Panc1 (cell line): ENCODE data around the gene SLCO2A1. TPM values are rescaled to one million over a fixed set of nuclear protein-coding genes. Genes with fewer than 3 reads are reported as not detected.

ENCODE experiments used
- ATAC-seq: fragments of 200-7000 bp; cut with Tn5 transposase; 2 replicates; pipeline ENCODE4 v1.9.1; 2020; ENCODE audit warnings: mild to moderate bottlenecking, moderate library complexity
- BruUV-seq: library from RNA; stranded (reverse); fragments of 400-500 nt; replicated peaks from 2 replicates; lab custom pipeline; 2021; lab: Mats Ljungman, UMichigan
- CTCF ChIA-PET: fragments of 300-600 bp; sonication (Branson Sonifier 250); formaldehyde crosslinking; loops from one replicate; lab custom pipeline; 2022; ENCODE audit warnings: antibody characterized with exemption; lab: Charles Lee
- POLR2A ChIA-PET: fragments of 300-600 bp; sonication (Branson Sonifier 250); formaldehyde crosslinking; loops from one replicate; lab custom pipeline; 2022; ENCODE audit warnings: antibody characterized with exemption; lab: Charles Lee
- DNase-seq: peaks from one replicate; pipeline ENCODE4 v3.0.0-alpha.2; 2010; ENCODE audit warnings: low read depth, low spot score
- H3K27ac ChIP-seq: 2 replicates; pipeline ENCODE4 v1.5.1; 2011; ENCODE audit warnings: mild to moderate bottlenecking, low read length, inconsistent platforms
- H3K27me3 ChIP-seq: fragments of 200-500 bp; sonication (Bioruptor generic); 2 replicates; pipeline ENCODE4 v1.6.0; 2014; ENCODE audit warnings: low read length, inconsistent platforms; ENCODE audit not compliant: control insufficient read depth, insufficient read depth
- H3K36me3 ChIP-seq: fragments of 200-500 bp; sonication (Bioruptor generic); 2 replicates; pipeline ENCODE4 v1.5.1; 2014; ENCODE audit warnings: inconsistent platforms, mild to moderate bottlenecking, low read length, moderate library complexity; ENCODE audit not compliant: control insufficient read depth, insufficient read depth
- H3K4me1 ChIP-seq: 2 replicates; pipeline ENCODE4 v1.5.1; 2011; ENCODE audit warnings: inconsistent platforms, mild to moderate bottlenecking, low read length, moderate library complexity; ENCODE audit not compliant: control insufficient read depth, insufficient read depth
- H3K4me3 ChIP-seq, 2 experiments: 2 replicates each; pipeline ENCODE4 v1.5.1; 2011 to 2012; ENCODE audit warnings: low read depth in 2 of 2, low read length in 2 of 2, mild to moderate bottlenecking in 2 of 2, inconsistent platforms in 1 of 2, moderate library complexity in 1 of 2
- H3K9me3 ChIP-seq: fragments of 200-500 bp; sonication (Bioruptor generic); 2 replicates; pipeline ENCODE4 v1.5.1; 2014; ENCODE audit warnings: low read depth, mild to moderate bottlenecking, inconsistent platforms, low read length, moderate library complexity; ENCODE audit not compliant: control insufficient read depth, insufficient read depth
- POLR2AphosphoS5 ChIP-seq: IDR thresholded peaks from 2 replicates; pipeline ENCODE4 v1.6.1; 2012; ENCODE audit warnings: mild to moderate bottlenecking, low read depth, low read length, moderate library complexity
- SIN3A ChIP-seq: IDR thresholded peaks from 2 replicates; pipeline ENCODE4 v1.6.1; 2012; ENCODE audit warnings: low read depth, mild to moderate bottlenecking, low read length, moderate library complexity, borderline replicate concordance; ENCODE audit not compliant: insufficient read depth
- TCF7L2 ChIP-seq: IDR thresholded peaks from 2 replicates; pipeline ENCODE4 v1.6.1; 2011; ENCODE audit warnings: mild to moderate bottlenecking, low read depth, low read length, inconsistent platforms
- in situ Hi-C: cut with HindIII; loops from 2 replicates; pipeline ENCODE4 v1.10.0; 2016; ENCODE audit warnings: low sequenced_read_pairs, low pct_unique_long_range_greater_than_20kb
- intact Hi-C: fragments of 100-400 bp; cut with micrococcal nuclease; formaldehyde crosslinking; loops from one replicate; pipeline ENCODE4 v1.10.0; 2022; ENCODE audit not compliant: unreplicated experiment
- total RNA-seq: library from RNA; stranded (reverse); gene quantifications from one replicate; pipeline ENCODE4 v1.2.1, GENCODE V29; 2021; ENCODE audit not compliant: unreplicated experiment
- TF ChIP-seq, protein P1 (sequence below): fragments of 450-650 bp; IDR thresholded peaks from 2 replicates; pipeline ENCODE4 v1.5.1; 2017; ENCODE audit warnings: mild to moderate bottlenecking
- TF ChIP-seq, protein P2 (sequence below), 2 experiments: IDR thresholded peaks; 2 replicates each; pipeline ENCODE4 v1.6.1; 2011 to 2012; ENCODE audit warnings: low read depth in 2 of 2, control low read depth in 1 of 2, low read length in 1 of 2, mild to moderate bottlenecking in 1 of 2, moderate library complexity in 1 of 2; ENCODE audit not compliant: insufficient read depth in 1 of 2

The SLCO2A1 gene
- total RNA-seq, 1 experiment from 2014 or later = 0.62 TPM

DNA sequence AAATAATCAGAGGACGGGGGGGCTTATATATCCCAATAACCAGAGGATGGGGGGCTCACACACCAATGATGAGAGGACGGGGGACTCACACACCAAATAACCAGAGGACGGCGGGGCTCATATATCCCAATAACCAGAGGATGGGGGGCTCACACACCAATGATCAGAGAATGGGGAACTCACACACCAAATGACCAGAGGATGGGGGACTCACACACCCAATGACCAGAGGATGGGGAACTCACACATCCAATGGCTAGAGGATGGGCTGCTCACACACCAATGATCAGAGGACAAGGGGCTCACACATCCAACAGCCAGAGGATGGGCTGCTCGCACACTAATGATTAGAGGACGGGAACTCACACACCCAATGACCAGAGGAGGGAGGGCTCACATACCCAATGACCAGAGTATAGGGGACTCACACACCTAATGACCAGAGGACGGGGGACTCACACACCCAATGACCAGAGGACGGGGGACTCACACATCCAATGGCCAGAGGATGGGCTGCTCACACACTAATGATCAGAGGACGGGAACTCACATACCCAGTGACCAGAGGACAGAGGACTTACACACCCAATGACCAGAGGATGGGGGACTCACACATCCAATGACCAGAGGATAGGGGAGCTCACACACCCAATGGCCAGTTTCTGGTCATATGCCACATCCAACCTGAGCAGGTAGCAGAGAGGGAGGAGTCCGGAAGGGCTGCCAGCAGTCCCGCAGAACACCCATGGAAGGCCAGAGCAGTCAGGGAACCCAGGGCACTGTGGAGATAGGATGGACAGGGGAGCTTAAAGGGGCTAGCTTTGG lies 144.6 kb downstream of the SLCO2A1 start:
- TF ChIP-seq TCF7L2 (no peak), POLR2AphosphoS5 (no peak), SIN3A (no peak)
- TF ChIP-seq, protein P1, sequence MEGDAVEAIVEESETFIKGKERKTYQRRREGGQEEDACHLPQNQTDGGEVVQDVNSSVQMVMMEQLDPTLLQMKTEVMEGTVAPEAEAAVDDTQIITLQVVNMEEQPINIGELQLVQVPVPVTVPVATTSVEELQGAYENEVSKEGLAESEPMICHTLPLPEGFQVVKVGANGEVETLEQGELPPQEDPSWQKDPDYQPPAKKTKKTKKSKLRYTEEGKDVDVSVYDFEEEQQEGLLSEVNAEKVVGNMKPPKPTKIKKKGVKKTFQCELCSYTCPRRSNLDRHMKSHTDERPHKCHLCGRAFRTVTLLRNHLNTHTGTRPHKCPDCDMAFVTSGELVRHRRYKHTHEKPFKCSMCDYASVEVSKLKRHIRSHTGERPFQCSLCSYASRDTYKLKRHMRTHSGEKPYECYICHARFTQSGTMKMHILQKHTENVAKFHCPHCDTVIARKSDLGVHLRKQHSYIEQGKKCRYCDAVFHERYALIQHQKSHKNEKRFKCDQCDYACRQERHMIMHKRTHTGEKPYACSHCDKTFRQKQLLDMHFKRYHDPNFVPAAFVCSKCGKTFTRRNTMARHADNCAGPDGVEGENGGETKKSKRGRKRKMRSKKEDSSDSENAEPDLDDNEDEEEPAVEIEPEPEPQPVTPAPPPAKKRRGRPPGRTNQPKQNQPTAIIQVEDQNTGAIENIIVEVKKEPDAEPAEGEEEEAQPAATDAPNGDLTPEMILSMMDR = no peak
- TF ChIP-seq, protein P2, sequence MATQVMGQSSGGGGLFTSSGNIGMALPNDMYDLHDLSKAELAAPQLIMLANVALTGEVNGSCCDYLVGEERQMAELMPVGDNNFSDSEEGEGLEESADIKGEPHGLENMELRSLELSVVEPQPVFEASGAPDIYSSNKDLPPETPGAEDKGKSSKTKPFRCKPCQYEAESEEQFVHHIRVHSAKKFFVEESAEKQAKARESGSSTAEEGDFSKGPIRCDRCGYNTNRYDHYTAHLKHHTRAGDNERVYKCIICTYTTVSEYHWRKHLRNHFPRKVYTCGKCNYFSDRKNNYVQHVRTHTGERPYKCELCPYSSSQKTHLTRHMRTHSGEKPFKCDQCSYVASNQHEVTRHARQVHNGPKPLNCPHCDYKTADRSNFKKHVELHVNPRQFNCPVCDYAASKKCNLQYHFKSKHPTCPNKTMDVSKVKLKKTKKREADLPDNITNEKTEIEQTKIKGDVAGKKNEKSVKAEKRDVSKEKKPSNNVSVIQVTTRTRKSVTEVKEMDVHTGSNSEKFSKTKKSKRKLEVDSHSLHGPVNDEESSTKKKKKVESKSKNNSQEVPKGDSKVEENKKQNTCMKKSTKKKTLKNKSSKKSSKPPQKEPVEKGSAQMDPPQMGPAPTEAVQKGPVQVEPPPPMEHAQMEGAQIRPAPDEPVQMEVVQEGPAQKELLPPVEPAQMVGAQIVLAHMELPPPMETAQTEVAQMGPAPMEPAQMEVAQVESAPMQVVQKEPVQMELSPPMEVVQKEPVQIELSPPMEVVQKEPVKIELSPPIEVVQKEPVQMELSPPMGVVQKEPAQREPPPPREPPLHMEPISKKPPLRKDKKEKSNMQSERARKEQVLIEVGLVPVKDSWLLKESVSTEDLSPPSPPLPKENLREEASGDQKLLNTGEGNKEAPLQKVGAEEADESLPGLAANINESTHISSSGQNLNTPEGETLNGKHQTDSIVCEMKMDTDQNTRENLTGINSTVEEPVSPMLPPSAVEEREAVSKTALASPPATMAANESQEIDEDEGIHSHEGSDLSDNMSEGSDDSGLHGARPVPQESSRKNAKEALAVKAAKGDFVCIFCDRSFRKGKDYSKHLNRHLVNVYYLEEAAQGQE (IDR thresholded peaks at IDR 0.05; ENCODE audit: insufficient read depth in 1 of 2, low read depth in 2 of 2, low read length in 1 of 2) = no peak
- ATAC-seq (0 out of 2 replicates have a peak, but pooled peaks have one; percentile 14), DNase-seq (no peak)
- ChIA-PET POLR2A (no interaction called here), CTCF (no interaction called here)
- no TSS peak for BruUV-seq
- Histone ChIP-seq H3K4me3 (no peak overlapping the region), H3K9me3 (no peaks in the 10 kb centered on the region), H3K27ac (no peak overlapping the region), H3K36me3 (no peaks in the 10 kb centered on the region), H3K27me3 (no peaks in the 10 kb centered on the region), H3K4me1 (no peaks in the 10 kb centered on the region)
- intact Hi-C loops (no loop called here), in situ Hi-C loops (no loop called here)

DNA sequence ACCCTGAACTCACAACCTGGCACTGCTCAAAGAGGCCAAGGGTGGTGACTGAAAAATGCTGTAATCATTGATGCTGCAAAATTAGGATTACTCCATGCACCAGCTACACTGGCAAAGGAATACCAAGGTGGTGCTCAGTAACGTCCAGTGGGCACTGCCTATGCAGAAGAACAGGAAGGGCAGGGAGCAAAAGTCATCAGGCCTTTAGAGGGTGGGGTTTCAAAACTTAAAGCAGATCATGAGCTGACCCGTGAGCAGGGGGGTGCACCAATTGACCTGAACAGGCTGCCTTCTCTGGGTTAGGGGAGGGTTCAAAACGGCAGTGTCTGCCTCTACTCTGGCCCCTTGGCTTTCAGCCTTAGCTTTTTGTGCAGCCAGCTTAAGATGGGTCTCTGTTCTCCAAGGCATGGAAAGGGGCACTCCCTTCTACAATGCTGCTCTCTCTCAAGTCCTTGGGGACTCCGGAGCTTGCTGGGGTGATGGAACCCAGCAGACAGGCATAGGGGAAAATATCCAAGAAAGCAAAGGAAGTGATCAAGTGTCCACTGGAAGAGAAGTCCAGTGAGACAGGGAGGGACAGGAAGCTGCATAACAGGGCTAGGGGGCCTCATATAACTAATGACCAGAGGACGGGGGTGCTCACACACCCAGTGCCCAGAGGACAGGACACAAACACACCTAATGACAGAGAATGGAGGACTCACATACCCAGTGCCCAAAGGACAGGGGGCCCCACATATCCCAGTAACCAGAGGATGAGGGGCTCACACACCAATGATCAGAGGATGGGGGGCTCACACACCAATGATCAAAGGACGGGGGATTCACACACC lies 145.5 kb downstream of the SLCO2A1 start:
- Histone ChIP-seq H3K4me3 (no peak overlapping the region), H3K36me3 (no peaks in the 10 kb centered on the region), H3K4me1 (no peaks in the 10 kb centered on the region), H3K27me3 (no peaks in the 10 kb centered on the region), H3K9me3 (no peaks in the 10 kb centered on the region), H3K27ac (no peak overlapping the region)
- no peak for TF ChIP-seq SIN3A
- no peak for TF ChIP-seq TCF7L2
- no peak for TF ChIP-seq POLR2AphosphoS5
- TF ChIP-seq, protein P2 (IDR thresholded peaks at IDR 0.05; ENCODE audit: insufficient read depth in 1 of 2, low read depth in 2 of 2, low read length in 1 of 2) = no peak
- TF ChIP-seq, protein P1 = no peak
- BruUV-seq = no TSS peak
- intact Hi-C loops (no loop called here), in situ Hi-C loops (no loop called here)
- POLR2A ChIA-PET = no interaction called here
- CTCF ChIA-PET = no interaction called here
- DNase-seq (no peak), ATAC-seq (no peak)
